ENCODE data around the gene MPL.

The MPL gene

DNA sequence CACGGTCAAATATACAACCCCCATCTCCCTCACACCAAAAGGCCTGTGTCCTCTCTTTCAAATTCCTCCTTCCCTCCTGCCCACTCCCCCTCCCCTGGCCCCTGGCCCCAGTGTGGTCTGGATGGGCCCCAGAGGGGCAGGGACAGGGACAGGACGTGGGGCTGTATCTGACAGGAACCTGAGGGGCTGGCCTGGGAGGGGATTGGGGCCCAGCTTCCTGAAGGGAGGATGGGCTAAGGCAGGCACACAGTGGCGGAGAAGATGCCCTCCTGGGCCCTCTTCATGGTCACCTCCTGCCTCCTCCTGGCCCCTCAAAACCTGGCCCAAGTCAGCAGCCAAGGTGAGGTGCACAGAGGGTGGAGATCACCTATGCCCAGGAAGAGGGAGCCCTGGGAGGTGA lies at the start of gene MPL:
Gene MPL (plus strand): TSS at position 231 of the 400 bp plus-strand sequence. CDS start 31 bp downstream, at position 262.
- ATAC-seq, result no peak

DNA sequence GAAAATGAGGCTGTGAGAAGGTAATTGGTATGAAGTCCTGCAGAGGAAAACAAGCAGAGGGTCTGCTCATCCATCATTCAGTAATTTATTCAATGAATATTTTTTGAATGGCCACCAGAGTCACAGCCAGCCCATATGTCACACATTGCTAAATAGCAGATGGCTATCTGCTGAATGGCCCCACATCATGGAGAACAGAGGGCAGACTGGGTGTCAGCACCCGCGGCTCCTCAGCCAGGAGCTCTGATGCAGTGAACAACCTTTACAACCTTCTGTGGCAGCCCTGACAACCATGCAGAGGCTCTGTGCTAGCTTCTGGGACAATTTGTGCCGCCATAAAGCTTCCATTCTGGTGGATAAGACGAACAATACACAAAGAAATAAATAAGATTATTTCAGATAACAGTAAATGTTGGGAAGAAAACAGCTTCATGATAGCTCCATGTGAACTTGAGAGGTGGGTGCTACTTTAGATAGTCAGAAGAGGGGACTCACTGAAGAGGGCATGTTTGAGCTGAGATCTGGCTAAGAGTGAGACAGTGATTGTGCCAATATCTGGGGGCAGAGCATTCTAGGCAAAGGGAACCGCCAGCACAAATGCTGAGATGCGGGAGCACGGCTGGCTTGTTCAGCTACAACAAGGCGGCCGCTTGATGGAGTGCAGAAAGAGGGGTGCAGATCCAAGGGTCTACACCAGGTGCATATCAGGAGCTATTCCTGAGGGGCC lies 49.4 kb upstream of the MPL start:
- ATAC-seq, result no peak

DNA sequence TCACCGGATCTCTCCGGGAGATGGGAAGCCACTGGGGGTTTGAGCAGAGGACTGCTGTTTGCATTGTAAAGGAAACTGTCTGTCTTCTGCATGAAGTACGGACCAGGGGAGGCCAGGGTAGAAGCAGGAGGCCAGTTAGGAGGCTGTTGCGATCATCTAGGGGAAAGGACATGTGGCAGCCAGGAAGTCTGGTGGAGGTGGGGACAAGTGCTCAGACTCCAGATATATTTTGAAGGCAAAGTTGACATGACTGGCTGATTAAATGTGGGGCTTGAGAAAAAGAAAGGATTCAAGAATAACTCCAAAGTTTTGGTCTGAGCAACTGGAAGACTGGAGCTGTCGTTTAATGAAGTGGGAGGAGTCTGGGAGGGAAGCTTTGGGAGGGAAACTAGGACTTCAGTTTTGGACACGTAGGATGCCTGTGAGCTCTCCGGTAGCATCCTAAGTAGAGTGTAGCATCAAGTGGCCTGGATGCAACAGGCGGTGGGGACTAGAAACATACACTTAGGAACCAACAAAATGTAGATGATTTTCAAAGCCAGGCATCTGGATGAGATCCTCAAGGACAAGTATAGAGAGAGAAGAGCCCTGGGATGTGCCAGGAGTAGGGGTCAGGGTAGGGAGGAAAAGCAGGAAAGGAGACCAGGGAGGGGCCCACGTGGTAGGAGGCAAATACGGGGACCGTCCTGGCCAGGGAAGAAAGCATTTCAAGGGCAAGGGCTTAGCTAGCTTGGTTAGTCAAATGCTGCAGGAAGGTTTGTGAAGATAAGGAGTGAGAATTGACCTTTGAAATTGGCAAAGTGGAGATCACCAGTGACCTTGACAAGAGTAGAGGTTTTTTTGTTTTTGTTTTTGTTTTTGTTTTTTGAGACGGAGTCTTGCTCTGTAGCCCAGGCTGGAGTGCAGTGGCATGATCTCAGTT lies 48.6 kb upstream of the MPL start:
- no peak for ATAC-seq

DNA sequence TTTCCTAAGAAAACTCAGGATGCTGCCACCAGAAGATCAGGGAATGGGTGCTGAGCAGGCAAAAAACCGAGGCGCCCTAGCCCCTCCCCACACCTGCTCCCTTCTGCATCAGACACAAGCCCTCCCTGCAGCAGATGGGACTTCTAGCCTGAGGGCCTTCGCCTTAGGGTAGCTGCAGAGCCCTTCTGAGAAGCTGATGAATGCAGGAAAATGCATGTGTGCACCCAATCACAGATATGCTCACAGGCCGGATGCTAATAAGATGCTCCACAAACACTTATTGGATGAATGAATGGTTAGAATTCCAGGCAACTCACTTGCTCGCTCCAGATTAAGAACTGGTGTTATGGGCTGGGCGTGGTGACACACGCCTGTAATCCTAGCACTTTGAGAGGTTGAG lies 45.4 kb upstream of the MPL start:
- ATAC-seq, result no peak

DNA sequence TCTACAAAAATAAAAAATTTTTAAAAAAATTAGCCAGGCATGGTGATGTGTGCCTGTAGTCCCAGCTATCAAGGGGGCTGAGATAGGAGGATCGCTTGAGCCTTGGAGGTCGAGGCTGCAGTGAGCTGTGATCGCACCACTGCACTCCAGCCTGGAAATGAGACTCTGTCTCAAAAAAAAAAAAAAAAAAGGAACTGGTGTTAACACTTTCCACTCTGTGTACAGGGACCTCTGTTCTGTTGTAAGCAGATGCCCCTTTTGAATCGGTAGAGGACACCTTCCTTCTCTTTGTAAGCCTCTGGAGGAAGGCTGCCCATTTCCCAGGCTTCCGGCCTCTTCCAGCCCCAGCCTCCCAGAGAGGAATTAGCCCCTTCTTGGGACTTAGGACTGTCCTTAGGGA lies 44.9 kb upstream of the MPL start:
- ATAC-seq, result no peak

DNA sequence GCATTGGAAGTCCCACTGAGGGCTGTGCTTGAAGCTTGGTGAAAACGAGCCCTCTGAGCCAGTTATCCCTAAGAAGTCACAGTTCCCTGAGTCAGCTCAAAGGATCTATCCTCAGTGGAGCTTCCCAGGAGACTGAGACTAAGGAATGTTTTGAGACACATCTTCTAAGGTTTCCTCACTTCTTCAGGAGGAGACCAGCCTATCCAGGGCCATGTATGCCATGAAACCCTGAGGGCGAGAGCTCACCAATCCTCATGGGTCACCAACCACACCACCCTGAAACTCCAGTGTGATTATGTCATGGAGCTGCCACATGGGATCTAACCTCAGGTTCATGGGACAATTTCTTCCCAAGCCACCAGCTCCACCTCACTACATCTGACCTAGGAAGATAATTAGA lies 44.4 kb upstream of the MPL start:
- ATAC-seq, result no peak

DNA sequence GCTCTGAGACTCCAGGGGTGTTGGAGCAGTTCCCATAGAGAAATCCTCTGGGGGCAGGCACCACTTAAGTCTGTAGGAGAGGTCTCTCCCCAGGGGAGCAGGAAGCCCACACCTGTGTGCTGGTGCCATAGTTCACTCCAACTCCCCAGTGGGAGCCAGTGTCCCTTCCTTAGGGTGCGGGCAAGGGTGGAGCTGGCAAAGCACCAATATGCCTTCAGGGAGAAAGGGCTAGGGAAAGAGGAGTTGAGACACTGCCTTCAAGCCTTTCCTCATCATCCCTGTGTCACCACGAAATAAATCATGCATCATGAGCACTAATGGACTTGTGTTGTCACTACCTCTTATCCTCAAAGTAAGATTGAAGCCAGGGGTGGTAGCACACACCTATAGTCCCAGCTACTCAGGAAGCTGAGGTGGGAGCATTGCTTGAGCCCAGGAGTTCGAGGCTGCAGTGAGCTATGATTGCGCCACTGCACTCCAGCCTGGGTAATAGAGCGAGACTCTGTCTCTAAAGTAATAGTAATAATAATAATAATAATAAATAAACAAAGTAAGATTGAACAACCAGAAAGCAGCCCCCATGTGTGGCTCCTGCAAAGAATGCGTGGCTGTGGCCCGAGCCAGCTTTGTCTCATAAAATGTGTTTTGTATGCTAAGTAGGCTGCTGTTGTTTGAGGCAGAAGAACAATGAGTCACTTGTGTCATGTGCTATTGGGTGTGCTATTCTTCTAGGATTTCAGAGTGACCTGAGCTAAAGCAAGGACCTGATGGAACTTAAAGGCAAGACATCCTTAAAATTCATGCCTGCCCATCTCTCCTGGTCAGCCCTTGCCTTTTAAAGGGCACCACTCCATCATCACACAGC lies 43.5 kb upstream of the MPL start:
- no peak for ATAC-seq

DNA sequence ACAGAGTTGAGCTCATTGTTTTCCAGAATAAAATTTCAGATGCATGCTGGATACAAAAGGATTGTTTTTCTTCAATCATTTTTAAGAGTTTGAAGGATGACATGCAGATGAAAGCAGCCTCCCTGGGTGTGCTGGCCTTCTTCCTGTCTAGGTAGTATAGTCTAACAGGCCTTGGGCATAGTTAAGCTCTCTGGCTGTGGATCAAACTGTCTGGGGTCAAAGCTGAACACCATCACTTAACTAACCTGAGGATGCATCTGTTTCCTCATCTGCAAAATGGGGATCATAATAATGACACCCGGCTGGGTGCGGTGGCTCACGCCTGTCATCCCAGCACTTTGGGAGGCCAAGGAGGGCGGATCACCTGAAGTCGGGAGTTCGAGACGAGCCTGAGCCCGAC lies 42.9 kb upstream of the MPL start:
- no peak for ATAC-seq

DNA sequence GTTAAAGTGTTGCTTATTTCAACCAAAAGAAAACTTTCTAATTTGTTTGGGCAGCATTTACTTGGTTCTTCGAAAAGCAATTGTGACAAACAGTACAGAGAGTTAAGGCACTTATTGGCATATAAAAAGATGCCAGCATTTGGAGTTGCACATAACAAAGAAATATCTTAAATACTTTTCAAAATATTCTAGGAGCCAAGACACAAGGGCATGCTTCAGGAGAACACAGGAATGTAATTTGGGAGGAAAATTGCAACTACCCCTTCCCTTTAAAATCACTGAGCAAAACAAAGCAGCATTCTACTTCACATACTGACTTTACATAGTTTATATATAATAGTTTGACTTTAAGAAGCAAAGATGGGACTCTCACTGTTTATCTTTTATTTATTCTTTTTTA lies 41.4 kb upstream of the MPL start:
- no peak for ATAC-seq

DNA sequence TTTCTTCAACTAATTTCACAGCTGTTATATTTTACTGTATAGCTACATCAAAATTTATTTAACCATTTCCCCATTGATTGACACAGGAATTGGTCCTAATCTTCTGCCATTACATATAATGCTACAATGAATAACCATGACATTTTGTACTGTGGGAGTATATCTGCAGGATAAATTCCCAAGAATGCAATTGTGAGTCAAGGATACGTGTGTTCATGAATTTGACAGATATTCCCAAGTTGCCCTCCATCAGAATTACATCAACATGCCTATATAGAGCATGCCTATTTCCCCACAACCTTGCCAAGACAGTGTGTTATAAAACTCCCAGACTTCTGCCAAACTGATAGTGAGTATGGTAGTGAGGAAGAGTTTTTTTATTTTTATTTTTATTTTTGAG lies 39.6 kb upstream of the MPL start:
- no peak for ATAC-seq

DNA sequence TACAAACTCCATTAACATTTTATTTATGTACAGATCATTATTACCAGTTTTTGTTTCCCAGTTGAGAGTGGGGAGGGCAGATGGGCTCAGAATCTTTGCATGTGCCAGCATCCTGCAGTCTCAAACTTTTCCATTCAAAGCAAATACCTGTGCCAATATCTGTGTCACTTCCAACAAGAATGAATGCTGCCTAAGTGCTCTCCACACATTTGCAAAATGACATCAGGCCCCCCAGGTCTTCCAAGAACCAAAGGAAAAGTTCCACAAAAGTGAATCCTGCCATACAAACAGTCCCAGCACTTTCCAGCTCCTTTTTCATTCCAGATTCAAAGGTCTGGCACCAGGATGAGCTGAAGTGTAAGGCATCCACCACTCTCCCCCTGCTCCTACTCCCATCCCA lies 38.5 kb upstream of the MPL start:
- ATAC-seq, result no peak

DNA sequence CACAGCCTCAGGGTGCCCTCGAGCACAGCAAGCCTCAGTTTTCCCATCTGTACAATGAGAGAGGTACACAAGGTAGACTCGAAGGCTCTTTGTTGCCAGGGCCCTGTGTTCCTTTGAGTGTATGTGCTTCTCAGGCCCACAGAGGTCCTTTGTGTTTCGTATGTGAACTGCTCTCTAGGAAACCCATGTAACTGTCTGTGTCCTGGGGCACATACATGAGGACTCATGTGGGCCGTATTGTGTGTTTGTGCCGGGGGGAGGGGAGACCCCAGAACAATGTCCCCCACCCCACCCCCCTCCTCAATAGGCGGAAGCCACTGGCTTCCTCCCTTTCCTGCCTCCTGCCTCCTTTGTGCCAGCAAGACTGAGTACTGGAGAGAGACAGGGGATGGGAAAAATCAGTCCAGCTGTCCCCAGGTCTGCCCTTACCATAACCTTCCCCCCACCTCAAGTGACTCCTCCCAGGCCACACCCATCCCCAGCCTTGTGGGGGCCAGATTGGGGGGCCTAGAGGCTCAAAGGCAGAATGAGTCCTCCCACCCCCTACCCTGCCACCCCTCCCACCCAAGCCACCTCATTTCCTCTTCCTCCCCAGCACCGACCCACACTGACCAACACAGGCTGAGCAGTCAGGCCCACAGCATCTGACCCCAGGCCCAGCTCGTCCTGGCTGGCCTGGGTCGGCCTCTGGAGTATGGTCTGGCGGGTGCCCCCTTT lies 37.1 kb upstream of the MPL start, which contains the start of gene TIE1:
Gene TIE1 (plus strand): TSS at position 605 of the 717 bp plus-strand sequence. CDS start 90 bp downstream, at position 695.
- ATAC-seq, result no peak

DNA sequence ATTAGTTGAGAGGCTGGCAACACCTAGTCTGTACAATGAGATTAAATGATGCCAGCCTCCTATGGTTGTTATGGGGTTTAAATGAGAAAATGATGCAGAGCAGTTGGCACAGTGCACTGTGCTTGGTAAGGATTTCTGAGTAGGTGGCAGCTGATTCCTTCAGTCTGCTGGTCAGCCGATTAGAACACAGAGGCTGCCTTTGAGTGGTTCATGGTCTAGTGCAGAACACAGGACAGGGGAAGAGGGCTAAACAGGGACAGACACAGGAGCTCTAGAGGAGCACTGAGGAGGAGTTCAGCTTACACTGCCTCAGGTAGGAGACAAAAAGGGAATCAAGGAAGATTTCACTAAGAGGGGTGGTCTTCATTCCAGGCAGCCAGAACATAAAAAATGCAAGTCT lies 35.4 kb upstream of the MPL start:
- ATAC-seq, result no peak

DNA sequence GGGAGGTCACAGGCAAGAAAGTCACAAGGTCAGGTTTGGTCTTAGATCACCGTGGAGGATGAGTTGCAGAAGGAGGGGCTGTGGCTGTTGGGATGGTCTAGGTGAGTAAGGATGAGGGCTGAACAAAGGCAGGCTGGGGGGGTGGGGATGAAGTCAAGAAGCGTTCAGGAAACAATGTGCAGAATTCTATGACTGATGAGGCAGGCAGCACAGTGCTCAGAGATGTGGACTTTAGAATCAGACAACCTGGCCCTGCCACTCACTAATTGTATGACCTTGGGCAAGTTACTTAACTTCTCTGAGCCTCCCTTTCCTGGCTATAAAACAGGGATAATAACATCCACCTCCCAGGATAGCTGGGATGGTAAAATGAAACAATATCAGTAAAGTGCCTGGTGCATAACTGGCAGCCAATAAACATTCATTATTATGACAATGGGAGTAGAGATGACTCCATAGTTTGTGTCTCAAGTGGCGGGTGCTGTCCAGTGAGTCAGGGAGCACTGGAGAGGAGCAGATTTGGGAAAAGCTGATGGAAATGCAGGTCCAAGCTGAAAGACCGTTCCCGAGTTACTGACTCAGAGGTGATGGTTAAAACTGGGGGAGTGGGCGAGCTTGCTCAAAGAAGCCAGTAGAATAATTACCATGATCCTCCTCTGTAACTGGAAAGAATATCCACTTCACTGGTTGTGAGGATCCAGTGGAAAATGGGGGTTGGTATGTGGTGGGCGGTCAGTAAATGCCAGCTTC lies 34.7 kb upstream of the MPL start:
- ATAC-seq, result no peak

DNA sequence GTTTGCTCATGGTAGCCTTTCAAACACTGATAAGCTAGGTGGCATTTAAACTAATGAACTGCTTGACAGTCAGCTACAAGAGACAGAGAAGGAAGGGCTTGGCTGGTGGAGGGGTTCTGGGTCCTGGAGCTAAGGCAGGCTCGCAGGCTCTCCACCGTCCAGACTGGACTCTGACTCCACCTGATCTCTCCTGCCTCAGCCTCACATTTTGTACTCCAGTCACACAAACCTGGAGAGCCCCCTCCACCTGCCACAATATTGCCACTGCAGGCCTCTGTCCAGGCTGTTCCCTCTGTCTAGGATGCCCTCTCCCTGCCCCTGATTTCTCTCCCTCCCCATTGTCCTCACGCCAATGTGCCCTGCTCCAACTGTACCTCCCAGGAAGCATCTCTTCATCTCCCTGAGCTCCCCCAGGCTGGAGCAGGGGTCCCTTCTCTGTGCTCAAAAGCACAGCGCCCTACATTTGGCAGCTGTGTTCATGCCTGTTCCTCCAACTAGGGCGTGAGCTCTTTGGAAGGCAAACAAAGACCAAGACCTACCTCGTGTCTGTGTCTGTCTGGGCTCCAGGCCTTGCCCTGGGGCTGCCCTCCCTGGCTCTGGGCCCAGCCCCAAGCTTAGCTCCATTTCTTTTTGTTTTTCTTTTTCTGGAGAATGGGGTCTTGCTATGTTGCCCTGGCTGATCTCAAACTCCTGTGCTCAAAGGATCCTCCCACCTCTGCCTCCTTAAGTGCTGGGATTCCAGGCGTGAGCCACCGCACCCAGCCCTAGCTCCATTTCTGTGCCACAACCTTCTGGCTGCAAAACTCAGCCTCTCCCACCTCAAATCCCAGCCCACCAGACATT lies 33.9 kb upstream of the MPL start:
- no peak for ATAC-seq

DNA sequence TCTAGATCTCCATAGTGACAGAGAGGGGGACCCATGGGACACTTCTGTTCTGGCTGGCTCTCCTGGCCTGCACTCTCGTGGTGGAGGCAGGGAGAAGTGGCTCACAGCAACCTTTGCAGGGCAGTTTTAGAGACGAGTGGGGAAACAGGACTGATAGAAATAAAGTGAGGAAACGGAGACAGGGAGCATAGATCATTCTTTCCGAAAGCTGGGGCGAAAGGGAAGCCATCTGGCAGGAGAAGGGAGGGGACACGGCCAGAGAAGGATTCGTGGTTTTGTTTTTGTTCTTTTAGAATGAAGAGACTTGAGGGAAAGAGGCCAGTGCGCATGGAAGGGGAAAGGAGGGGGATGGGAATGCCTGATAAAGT lies 33.3 kb upstream of the MPL start:
- no peak for ATAC-seq

DNA sequence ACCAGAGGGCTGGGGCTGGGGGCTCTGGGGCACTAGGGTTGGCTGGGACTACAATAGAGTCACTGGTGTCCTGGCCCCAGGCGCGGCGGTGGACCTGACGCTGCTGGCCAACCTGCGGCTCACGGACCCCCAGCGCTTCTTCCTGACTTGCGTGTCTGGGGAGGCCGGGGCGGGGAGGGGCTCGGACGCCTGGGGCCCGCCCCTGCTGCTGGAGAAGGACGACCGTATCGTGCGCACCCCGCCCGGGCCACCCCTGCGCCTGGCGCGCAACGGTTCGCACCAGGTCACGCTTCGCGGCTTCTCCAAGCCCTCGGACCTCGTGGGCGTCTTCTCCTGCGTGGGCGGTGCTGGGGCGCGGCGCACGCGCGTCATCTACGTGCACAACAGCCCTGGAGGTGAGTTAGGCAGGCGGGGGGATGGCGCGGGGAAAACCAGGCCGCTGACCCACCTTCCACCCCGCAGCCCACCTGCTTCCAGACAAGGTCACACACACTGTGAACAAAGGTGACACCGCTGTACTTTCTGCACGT lies 32.8 kb upstream of the MPL start:
- no peak for ATAC-seq

DNA sequence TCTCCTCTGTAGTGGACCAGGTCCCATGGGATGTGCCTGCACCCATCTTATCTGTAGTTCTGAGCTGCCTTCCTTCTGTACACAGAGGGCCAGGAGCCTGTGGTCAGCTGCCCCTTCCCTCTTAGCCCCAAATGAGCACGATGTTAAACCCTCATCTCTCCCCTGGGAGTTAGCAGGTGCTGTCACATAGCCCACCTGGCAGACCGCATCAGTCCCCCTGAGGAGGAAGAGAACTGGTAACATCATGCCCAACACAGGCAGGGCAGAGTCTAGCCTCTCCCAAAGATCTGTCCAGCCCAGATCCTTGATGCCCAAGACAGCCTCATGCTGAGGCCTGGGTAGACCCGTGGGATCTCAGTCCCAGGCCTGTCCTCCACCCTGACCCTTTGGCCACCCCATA lies 32.2 kb upstream of the MPL start:
- no peak for ATAC-seq

DNA sequence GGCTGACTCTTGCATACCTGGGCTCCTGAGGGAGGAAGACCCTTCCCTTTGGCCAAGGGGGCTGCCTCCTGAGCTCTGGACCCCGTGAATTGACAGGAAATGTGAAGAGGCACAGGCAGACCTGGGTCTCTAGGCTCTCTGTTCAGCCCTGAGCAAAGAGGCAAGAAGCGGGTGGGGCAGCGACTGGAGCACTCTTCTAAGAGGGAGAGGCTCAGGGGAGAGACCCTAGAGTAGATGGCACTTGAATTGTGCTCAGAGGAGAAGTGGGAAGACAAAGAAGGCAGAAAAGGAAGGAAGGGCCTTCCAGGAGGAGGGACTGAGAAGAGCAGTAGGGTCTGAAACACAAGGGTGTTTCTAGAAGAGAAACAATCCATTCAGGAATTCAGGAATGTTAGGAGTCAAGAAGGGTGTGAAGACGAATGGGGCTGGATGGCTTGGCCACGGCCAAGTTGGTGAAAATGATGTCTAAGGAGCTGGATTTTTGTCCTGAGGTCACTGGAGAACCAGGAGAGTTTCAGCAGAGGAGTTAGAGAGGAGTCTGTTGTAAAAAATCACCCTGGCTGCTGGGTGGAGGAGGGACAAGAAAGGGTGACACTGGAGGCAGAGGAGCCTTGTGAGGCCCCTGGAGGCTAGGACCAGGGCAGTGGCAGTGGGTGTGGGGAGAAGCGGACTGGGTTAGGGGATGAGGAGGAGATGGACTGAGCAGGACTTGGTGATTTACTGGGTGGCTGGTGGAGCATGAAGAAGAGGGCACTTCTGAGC lies 31.5 kb upstream of the MPL start:
- no peak for ATAC-seq

Measured in activated CD4-positive, CD25-positive, alpha-beta regulatory T cell treated with anti-CD3 and anti-CD28 coated beads, Interleukin-2, amount 50 U/mL, for 24 hours (primary cell).